CD4-positive, alpha-beta T cell treated with Interleukin-15 for 1 hour (primary cell): ENCODE measurements around the gene SOX8.
"Not testable (repeated sequence)": the region's sequence is repeated elsewhere in the genome, so short reads cannot be mapped to it uniquely, and the experiment has no call there.

Experiments used
- DNase-seq: peaks from one replicate; pipeline ENCODE4 v3.0.0-alpha.2; 2020

The SOX8 gene

GRCh38 chr16:981695-982144 is at the start of gene SOX8:
Gene SOX8, plus strand, starts transcription at chr16:981770. Its CDS starts 153 bp downstream, at chr16:981923.
- DNase-seq, result no peak

- no peak for DNase-seq
Measured at GRCh38 chr16:932831-933330, 48.7 kb upstream of the SOX8 start.

- DNase-seq, result no peak
Measured at GRCh38 chr16:933581-933980, 48.0 kb upstream of the SOX8 start.

GRCh38 chr16:934178-934577 is 47.4 kb upstream of the SOX8 start:
- no peak for DNase-seq

GRCh38 chr16:935684-936083 is 45.9 kb upstream of the SOX8 start:
- DNase-seq, result no peak

- DNase-seq, result no peak
Measured at GRCh38 chr16:937311-937710, 44.3 kb upstream of the SOX8 start.

- no peak for DNase-seq
Measured at GRCh38 chr16:937723-938122, 43.8 kb upstream of the SOX8 start.

GRCh38 chr16:938136-938535 is 43.4 kb upstream of the SOX8 start:
- DNase-seq, result no peak

- no peak for DNase-seq
Measured at GRCh38 chr16:938752-939151, 42.8 kb upstream of the SOX8 start.

GRCh38 chr16:939311-939710 is 42.3 kb upstream of the SOX8 start:
- no peak for DNase-seq

- DNase-seq, result no peak
Measured at GRCh38 chr16:939941-940340, 41.6 kb upstream of the SOX8 start.

GRCh38 chr16:942436-943060 is 39.0 kb upstream of the SOX8 start:
- DNase-seq, result no peak

- no peak for DNase-seq
Measured at GRCh38 chr16:943971-944370, 37.6 kb upstream of the SOX8 start.

GRCh38 chr16:945271-946047 is 36.1 kb upstream of the SOX8 start:
- DNase-seq, result no peak

- no peak for DNase-seq
Measured at GRCh38 chr16:946048-946395, 35.5 kb upstream of the SOX8 start.

GRCh38 chr16:947255-947921 is 34.2 kb upstream of the SOX8 start:
- no peak for DNase-seq

- DNase-seq, result not testable (repeated sequence)
Measured at GRCh38 chr16:947922-948303, 33.7 kb upstream of the SOX8 start.

- not testable (repeated sequence) for DNase-seq
Measured at GRCh38 chr16:948767-949166, 32.8 kb upstream of the SOX8 start.

- not testable (repeated sequence) for DNase-seq
Measured at GRCh38 chr16:950733-951573, 30.6 kb upstream of the SOX8 start.

GRCh38 chr16:951660-952301 is 29.8 kb upstream of the SOX8 start:
- no peak for DNase-seq

GRCh38 chr16:952321-952720 is 29.2 kb upstream of the SOX8 start:
- DNase-seq, result no peak

GRCh38 chr16:953818-954217 is 27.8 kb upstream of the SOX8 start:
- not testable (repeated sequence) for DNase-seq
